Lower leg skin (tissue), 3 donors: ENCODE measurements around the gene NCS1.

Experiments
- CTCF ChIP-seq, 3 donors: fragments of 450-650 bp; IDR thresholded peaks; one replicate each; pipeline ENCODE4 v1.5.1; 2016; ENCODE audit warnings: antibody characterized with exemption in 3 of 3, mild to moderate bottlenecking in 3 of 3, moderate library complexity in 2 of 3
- POLR2A ChIP-seq, 2 donors: fragments of 450-650 bp; IDR thresholded peaks; one replicate each; pipeline ENCODE4 v1.6.1; 2016 to 2017; ENCODE audit warnings: antibody characterized with exemption in 2 of 2, mild to moderate bottlenecking in 1 of 2, moderate library complexity in 1 of 2

- no peak for TF ChIP-seq CTCF (IDR thresholded peaks at IDR 0.05)
- no peak for TF ChIP-seq POLR2A (IDR thresholded peaks at IDR 0.05)
Observed at GRCh38 chr9:130166399-130166798, 5.8 kb upstream of the NCS1 start.
